Endothelial cell of umbilical vein (primary cell): ENCODE measurements around the gene EHD3. TPM values are rescaled to one million over a fixed set of nuclear protein-coding genes. Genes with fewer than 3 reads are reported as not detected.

Source experiments
- BruUV-seq: library from RNA; stranded (reverse); fragments of 400-500 nt; replicated peaks from 2 replicates; lab custom pipeline; 2021; lab: Mats Ljungman, UMichigan
- CTCF ChIA-PET: fragments of 300-600, 350-600 bp; sonication (Branson Sonifier 250); formaldehyde crosslinking; loops from one replicate; lab custom pipeline; 2021; ENCODE audit warnings: antibody characterized with exemption, inconsistent platforms; lab: Charles Lee
- POLR2A ChIA-PET: fragments of 300-600, 350-600 bp; sonication (Branson Sonifier 250); formaldehyde crosslinking; loops from one replicate; lab custom pipeline; 2021; ENCODE audit warnings: antibody characterized with exemption, inconsistent platforms; lab: Charles Lee
- DNase-seq: peaks from one replicate; pipeline ENCODE4 v3.0.0-alpha.2; 2011; ENCODE audit warnings: low read depth, low spot score
- FAIRE-seq: peaks from 2 replicates; lab custom pipeline; 2011; peaks lifted over from hg19 to GRCh38; lab: Jason Lieb, UNC
- H2AFZ ChIP-seq: 2 replicates; pipeline ENCODE4 v1.6.0; 2012; ENCODE audit warnings: low read depth, low read length, control low read depth, inconsistent platforms
- H3K27ac ChIP-seq: 2 replicates; pipeline ENCODE4 v1.5.1; 2011; ENCODE audit warnings: low read depth, mild to moderate bottlenecking, control low read depth, low read length, moderate library complexity; ENCODE audit not compliant: insufficient read depth
- H3K27me3 ChIP-seq, 2 experiments: 2 replicates each; pipeline versions ENCODE4 v1.6.0 to v1.6.1; 2011; ENCODE audit warnings: low read length in 2 of 2, mixed read lengths in 1 of 2; ENCODE audit not compliant: control insufficient read depth in 2 of 2, insufficient read depth in 2 of 2
- H3K36me3 ChIP-seq, 2 experiments: 2 replicates in 1 of 2; 3 replicates in 1 of 2; pipeline ENCODE4 v1.5.1; 2011; ENCODE audit warnings: low read length in 2 of 2, mild to moderate bottlenecking in 1 of 2, moderate library complexity in 1 of 2; ENCODE audit not compliant: control insufficient read depth in 2 of 2, insufficient read depth in 2 of 2; ENCODE audit errors: extremely low read depth in 1 of 2
- H3K4me1 ChIP-seq: 3 replicates; pipeline ENCODE4 v1.5.1; 2011; ENCODE audit warnings: mild to moderate bottlenecking, low read length; ENCODE audit not compliant: control insufficient read depth, insufficient read depth; ENCODE audit errors: extremely low read depth
- H3K4me2 ChIP-seq: 2 replicates; pipeline ENCODE4 v1.6.1; 2011; ENCODE audit warnings: low read length, control low read depth, mixed read lengths; ENCODE audit not compliant: insufficient read depth
- H3K4me3 ChIP-seq, 3 experiments: fragments of 200-600 bp in 1 of 3; sonication (generic), shearing (Covaris generic) in 1 of 3; replicated peaks in 1 of 3; 2 replicates each; pipeline ENCODE4 v1.5.1; 2011 to 2016; ENCODE audit warnings: control low read depth in 3 of 3, low read length in 3 of 3, mild to moderate bottlenecking in 2 of 3, inconsistent platforms in 1 of 3, low read depth in 1 of 3, moderate library complexity in 1 of 3; ENCODE audit not compliant: insufficient read depth in 1 of 3
- H3K79me2 ChIP-seq: 2 replicates; pipeline ENCODE4 v1.6.0; 2012; ENCODE audit warnings: low read length, inconsistent platforms; ENCODE audit not compliant: control insufficient read depth, insufficient read depth
- H3K9ac ChIP-seq: replicated peaks from 2 replicates; pipeline ENCODE3; 2011; ENCODE audit warnings: low read length, control low read depth; ENCODE audit not compliant: insufficient read depth; ENCODE audit errors: extremely low read depth
- H3K9me1 ChIP-seq: replicated peaks from 3 replicates; pipeline ENCODE4 v1.6.0; 2011; ENCODE audit warnings: mild to moderate bottlenecking, low read length; ENCODE audit not compliant: control insufficient read depth, insufficient read depth; ENCODE audit errors: extremely low read depth
- H3K9me3 ChIP-seq: replicated peaks from 2 replicates; pipeline ENCODE4 v1.5.1; 2012; ENCODE audit warnings: low read length, inconsistent platforms; ENCODE audit not compliant: control insufficient read depth, insufficient read depth
- H4K20me1 ChIP-seq: replicated peaks from 2 replicates; pipeline ENCODE3; 2011; ENCODE audit warnings: mild to moderate bottlenecking, low read length; ENCODE audit not compliant: control insufficient read depth, insufficient read depth; ENCODE audit errors: extremely low read depth
- CTCF ChIP-seq, 2 donors: IDR thresholded peaks; 1 replicate in 1 of 2; 2 replicates in 1 of 2; pipeline ENCODE4 v1.5.1; 2011; ENCODE audit warnings: low read length in 2 of 2, mild to moderate bottlenecking in 2 of 2, moderate library complexity in 2 of 2, control low read depth in 1 of 2, inconsistent platforms in 1 of 2, low read depth in 1 of 2; ENCODE audit not compliant: insufficient read depth in 1 of 2; ENCODE audit errors: extremely low read depth in 1 of 2
- EZH2 ChIP-seq: IDR thresholded peaks from 2 replicates; pipeline ENCODE4 v1.6.1; 2012; ENCODE audit warnings: borderline replicate concordance, low read depth, mild to moderate bottlenecking, moderate library complexity, low read length, inconsistent platforms; ENCODE audit not compliant: severe bottlenecking
- FOS ChIP-seq: IDR thresholded peaks from 2 replicates; pipeline ENCODE4 v1.6.1; 2011; ENCODE audit warnings: mild to moderate bottlenecking, low read length, moderate library complexity, borderline replicate concordance; ENCODE audit not compliant: insufficient read depth
- GATA2 ChIP-seq: IDR thresholded peaks from 2 replicates; pipeline ENCODE4 v1.7.0; 2011; ENCODE audit warnings: low read depth, mild to moderate bottlenecking, moderate library complexity, mixed read lengths, low read length; ENCODE audit not compliant: insufficient read length, insufficient read depth
- JUN ChIP-seq: IDR thresholded peaks from 2 replicates; pipeline ENCODE4 v1.6.1; 2011; ENCODE audit warnings: borderline replicate concordance, low read depth; ENCODE audit not compliant: insufficient read length, insufficient read depth
- MAX ChIP-seq: IDR thresholded peaks from 2 replicates; pipeline ENCODE4 v1.6.1; 2011; ENCODE audit not compliant: insufficient read depth, insufficient read length
- MYC ChIP-seq: IDR thresholded peaks from one replicate; pipeline ENCODE4 v1.6.1; 2011; ENCODE audit warnings: mild to moderate bottlenecking, low read depth, low read length
- POLR2A ChIP-seq: IDR thresholded peaks from 2 replicates; pipeline ENCODE4 v1.6.1; 2012; ENCODE audit warnings: low read depth, mild to moderate bottlenecking, control low read depth, low read length
- POLR2AphosphoS5 ChIP-seq: IDR thresholded peaks from 2 replicates; pipeline ENCODE4 v1.6.1; 2012; ENCODE audit warnings: low read depth, mild to moderate bottlenecking, control low read depth, low read length, moderate library complexity; ENCODE audit not compliant: insufficient read depth
- dilution Hi-C: fragments of 300-500 bp; cut with MboI; formaldehyde crosslinking; loops from one replicate; pipeline ENCODE4 v1.15.0; 2019; ENCODE audit warnings: low sequenced_read_pairs; ENCODE audit not compliant: extremely low pct_ligation_motif_present
- intact Hi-C: fragments of 100-400 bp; cut with micrococcal nuclease; formaldehyde crosslinking; loops from one replicate; pipeline ENCODE4 v1.10.0; 2022
- polyA plus RNA-seq, 4 experiments: library from polyadenylated mRNA; depleted of rRNA in 3 of 4; stranded (reverse) in 3 of 4; unstranded in 1 of 4; fragments of >200 nt; gene quantifications; 2 replicates each; pipeline versions ENCODE4 v1.2.1 to v1.2.3, GENCODE V29; 2011 to 2012; ENCODE audit warnings: missing spikeins in 1 of 4
- total RNA-seq: library from RNA; stranded (reverse); gene quantifications from 2 replicates; pipeline ENCODE4 v1.2.3, GENCODE V29; 2021

Gene EHD3
- total and polyA plus RNA-seq, 2 donors (not counting 3 experiments of a cell fraction or from before 2014, with no cell fraction given): 6.5 to 12.1 TPM

- ChIA-PET CTCF (no interaction called here), POLR2A (no interaction called here)
- Histone ChIP-seq H3K4me3 (no peak overlapping the region), H3K9me3 (no peaks in the 10 kb centered on the region), H2AFZ (no peak overlapping the region), H3K36me3 (no peaks in the 10 kb centered on the region), H3K27ac (no peak overlapping the region), H3K4me2 (no peak overlapping the region), H4K20me1 (no peaks in the 10 kb centered on the region), H3K79me2 (no peaks in the 10 kb centered on the region), H3K27me3 (no peaks in the 10 kb centered on the region), H3K9me1 (no peaks in the 10 kb centered on the region), H3K4me1 (no peaks in the 10 kb centered on the region), H3K9ac (no peak overlapping the region)
- dilution Hi-C loops: no loop called here
- DNase-seq (no peak), FAIRE-seq (no peak)
- no peak for TF ChIP-seq POLR2AphosphoS5
- TF ChIP-seq MAX: no peak
- TF ChIP-seq JUN: no peak
- TF ChIP-seq CTCF (IDR thresholded peaks at IDR 0.05; ENCODE audit: extremely low read depth in 1 of 2, insufficient read depth in 1 of 2, low read depth in 1 of 2, low read length in 2 of 2): no peak
- no peak for TF ChIP-seq POLR2A
- TF ChIP-seq EZH2: no peak
- intact Hi-C loops: no loop called here
- no TSS peak for BruUV-seq
Observed at GRCh38 chr2:31199206-31199605, 34.7 kb upstream of the EHD3 start.

GRCh38 chr2:31200972-31201371 lies 33.0 kb upstream of the EHD3 start:
- ChIA-PET POLR2A (no interaction called here), CTCF (no interaction called here)
- dilution Hi-C loops: no loop called here
- Histone ChIP-seq H3K4me3 (no peak overlapping the region), H3K9ac (no peak overlapping the region), H3K4me1 (no peaks in the 10 kb centered on the region), H3K27ac (no peak overlapping the region), H3K36me3 (no peaks in the 10 kb centered on the region), H3K4me2 (no peak overlapping the region), H3K79me2 (no peaks in the 10 kb centered on the region), H2AFZ (no peak overlapping the region), H3K27me3 (no peaks in the 10 kb centered on the region), H4K20me1 (no peaks in the 10 kb centered on the region), H3K9me3 (no peaks in the 10 kb centered on the region), H3K9me1 (no peaks in the 10 kb centered on the region)
- TF ChIP-seq CTCF (IDR thresholded peaks at IDR 0.05; ENCODE audit: extremely low read depth in 1 of 2, insufficient read depth in 1 of 2, low read depth in 1 of 2, low read length in 2 of 2) (no peak), POLR2AphosphoS5 (no peak), POLR2A (no peak), MYC (no peak), GATA2 (no peak), MAX (no peak), EZH2 (no peak), JUN (no peak), FOS (no peak)
- no peak for FAIRE-seq
- intact Hi-C loops: no loop called here
- no TSS peak for BruUV-seq
- DNase-seq: no peak
